Kidney capillary endothelial cell (primary cell): ENCODE data around the gene PPARA.

ENCODE experiments used
- DNase-seq: peaks from one replicate; pipeline ENCODE4 v3.0.0-alpha.2; 2018; ENCODE audit warnings: low spot score

PPARA gene

DNA sequence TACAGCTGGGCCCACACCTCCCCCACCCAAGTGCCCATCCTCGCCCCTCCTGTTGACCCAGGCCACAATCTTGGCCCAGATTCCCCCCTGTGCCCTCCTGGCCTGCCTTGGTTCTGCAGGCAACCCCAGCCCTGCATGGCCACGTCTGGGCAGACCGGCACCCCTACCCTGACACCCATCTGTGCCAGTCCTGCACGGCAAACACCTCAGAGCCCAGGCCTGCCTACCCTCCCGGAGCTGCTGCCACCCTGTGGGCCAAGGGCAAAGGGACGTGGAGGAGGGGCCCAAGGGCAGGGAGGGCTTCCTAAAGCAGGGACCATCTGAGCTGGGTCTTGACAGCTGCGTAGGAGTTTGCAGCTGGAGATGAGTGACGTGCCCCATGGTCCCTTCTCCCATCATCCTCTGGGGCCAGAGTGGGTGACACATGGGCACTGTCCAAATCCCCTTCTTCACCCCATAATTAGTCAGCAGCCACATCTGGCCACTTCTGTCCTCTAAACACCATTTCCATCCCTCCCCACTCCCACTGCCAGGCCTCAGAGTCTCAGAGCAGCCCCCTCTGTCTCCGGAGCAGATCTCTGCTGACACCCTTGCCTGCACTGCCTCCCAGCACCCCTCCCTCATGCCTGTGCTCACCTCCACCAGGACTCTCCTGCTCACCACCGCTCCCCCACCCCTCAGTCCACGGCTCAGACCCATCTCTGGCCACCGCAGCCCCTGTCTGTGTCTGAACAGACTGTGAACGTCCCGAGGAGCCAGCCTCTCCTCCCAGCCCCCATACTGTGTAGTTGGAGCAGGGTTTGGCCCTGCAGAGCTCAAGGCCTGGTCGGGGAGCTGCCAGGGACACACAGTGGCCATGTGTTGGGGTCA lies 35.6 kb upstream of the PPARA start:
- DNase-seq, result no peak

DNA sequence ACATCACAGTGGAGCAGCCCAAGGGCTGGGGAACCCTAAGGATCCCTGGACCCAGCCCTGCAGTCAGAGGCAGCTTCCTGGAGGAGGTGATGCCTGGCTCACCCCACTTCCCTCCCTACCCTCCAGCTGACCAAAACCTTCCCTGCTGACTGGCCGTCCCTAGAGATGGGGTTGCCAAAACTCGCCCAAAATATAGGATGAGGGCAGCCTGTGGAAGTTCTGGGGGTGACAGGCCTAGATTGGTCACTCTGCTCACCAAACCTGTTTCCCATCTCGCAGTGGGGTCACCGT lies 35.0 kb upstream of the PPARA start:
- DNase-seq, result no peak

DNA sequence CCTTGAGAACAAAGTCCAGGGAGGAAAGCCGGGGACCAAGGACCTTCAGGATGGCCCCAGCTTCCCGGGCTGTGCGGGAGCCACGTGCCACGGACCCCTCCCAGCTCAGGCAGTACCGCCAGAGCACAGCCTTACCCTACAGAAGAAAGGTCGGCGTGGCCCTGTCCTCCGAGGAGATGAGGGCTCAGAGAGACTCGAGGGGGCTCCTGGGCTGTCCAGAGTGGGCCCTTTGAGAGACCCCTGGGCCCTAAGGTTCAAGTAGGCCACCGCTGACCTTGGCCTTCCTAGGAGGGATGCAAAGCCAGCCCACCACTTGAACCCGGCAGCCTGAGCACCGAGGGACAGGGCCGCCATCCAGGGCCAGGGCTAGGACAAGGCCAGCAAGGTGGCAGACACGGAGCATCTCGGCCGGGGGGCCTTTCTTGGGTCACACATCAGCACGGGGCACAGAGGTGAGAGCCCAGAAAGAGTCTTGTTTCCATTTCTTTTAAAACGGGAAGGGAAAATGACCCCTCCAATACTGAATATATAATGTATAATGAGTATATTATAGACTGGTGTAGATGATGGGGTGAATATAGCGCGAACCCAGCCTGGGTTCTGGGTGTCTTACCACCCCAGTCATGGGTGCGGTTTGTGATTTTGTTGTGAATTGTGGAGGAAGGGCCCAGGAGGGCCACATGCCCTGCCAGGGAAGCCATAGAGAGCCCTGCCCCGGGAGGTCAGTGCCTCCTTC lies 34.4 kb upstream of the PPARA start:
- DNase-seq, result no peak

DNA sequence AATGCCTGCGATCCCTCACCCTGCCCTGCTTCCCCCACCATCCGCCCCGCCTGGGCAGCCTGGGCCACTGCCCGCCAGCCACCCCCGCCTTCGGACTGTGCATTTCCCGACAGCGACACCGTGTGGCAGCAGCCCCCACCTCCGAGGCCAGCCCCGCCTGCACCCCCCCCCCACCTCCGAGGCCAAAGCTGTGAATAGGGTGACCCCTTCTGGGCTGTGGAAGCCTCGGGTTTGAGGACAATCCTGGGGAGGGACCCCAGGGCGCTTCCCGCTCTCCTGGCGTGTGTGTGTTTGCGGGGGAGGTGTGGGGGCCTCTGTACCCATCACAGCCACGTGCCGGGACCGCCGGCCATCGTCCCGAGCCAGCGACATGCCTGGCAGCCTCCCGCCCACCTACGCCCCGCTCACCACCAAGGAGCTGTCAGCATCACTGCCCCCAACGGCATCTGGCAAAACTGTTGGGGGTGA lies 33.8 kb upstream of the PPARA start:
- DNase-seq, result peak; percentile 82

DNA sequence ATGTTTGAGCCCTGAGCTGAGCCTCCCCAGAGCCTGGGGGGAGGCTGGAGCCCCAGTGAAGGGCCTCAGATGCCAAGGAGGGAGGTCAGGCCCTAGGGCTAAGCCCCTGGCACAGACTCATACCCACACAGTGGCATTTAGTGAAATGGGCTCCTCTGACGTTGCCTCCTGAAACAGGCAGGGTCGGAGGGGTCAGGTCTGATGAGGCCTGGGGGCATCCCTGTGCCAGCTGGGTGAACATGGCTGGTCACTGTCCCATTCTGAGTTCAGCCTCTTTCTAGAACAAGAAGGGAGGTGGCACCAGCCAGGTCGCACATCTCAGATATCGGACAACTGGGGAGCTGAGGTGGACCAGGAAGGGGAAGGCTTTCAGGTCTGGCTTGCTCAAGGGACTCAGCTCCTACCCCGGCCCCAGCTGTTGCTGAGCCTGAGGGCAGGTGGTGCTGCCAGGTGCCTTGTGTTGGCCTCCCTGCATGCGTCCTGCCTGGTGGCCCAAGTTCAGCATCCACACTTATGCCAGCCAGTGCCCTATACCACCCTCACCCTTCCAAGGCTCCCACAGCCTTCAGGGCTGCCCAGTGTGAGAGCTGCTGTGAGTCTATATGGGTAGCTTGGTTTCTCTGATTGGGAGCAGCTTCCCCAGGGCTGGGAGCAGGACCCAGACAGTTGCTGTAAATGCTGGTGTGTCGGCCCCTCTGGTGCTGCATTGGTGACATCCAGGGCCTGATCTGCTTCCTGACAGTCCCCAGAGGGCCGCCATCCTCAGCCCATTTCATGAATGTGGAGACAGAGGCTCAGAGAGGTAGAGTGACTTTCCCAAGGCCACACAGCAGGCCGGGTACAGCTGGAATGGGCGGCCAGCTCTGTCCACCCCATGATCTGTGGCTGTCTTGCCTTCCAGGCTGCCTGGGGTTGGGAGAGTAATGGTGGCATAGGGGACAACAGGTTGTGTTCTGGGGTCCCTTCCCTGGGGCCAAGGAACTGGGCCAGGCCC lies 32.8 kb upstream of the PPARA start:
- DNase-seq, result no peak

DNA sequence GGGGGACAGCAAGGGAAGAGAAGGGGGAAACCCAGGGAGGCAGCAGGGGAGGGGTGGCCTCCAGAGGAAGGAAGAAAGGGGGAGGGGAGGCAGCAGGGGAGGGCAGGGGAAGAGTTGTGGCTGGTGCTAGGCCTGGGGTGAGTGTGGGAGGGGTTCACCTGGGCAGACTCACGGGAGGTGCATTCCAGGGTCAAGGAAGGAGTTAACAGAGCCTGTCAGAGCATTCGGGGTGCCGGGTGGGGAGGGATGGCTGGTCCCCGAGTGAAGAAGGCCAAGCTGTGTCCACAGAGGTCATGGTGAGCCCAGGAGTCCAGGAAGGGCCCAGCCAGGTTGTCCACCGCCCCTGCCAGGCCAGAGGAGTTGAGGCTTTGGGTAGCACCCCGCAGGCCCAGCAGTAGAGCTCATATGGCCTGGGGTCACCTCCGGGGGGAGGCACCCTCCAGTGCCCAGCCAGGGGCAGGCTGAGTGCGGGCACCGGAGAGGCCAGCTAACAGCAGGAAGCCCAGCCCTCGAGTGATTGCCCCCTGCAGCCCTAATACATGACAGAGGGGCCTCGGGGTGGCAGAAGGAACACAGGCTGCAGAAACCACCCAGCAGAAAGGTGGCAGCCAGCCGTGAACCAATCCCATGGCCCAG lies 31.1 kb upstream of the PPARA start:
- no peak for DNase-seq

DNA sequence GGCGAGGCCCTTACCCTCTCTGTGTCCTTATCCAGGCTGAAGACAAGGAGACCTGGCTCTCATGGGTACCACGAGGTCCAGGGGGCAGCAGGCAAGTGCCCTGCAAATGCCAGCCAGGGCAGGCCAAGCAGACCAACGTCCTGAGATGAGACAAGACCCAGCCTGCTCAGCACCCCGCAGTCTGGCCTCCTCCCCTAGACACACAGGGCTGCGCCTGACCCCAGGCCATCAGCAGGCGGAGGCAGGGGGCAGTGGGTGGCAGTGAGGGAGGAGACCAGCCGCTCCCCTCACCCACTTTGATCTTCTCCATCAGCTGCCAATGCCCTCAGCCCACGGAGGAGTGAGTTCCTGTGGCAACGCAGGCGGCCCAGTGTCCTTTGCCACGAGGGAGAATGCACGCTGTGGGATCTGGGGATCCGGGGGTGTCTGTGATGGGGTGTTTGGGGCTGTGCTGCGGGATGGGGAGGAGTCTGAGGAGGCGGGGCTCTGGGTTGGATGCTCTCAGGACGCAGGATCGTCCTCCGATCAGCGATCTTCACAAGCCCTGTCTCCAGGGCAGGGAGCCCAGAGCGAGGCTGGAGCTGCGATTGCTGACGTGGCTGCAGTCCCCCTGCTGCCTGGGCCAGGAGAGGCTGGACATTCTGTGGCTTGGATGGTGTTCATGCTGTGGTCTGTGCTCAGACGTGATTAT lies 30.5 kb upstream of the PPARA start:
- DNase-seq, result no peak

DNA sequence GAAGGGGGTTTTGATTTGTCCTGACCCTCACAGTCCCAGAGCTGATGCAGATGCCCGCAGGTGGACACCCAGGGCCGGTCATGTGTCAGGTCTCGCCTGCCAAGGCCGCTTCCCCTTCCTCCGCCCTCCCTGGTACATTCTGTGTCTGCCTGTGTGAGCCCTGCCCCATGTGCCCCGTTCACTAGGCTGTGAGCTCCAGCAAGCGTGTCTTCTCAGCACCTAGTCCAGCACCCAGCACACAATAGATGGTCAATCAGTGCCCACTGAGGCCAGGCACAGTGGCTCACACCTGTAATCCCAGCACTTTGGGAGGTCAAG lies 29.9 kb upstream of the PPARA start:
- no peak for DNase-seq

DNA sequence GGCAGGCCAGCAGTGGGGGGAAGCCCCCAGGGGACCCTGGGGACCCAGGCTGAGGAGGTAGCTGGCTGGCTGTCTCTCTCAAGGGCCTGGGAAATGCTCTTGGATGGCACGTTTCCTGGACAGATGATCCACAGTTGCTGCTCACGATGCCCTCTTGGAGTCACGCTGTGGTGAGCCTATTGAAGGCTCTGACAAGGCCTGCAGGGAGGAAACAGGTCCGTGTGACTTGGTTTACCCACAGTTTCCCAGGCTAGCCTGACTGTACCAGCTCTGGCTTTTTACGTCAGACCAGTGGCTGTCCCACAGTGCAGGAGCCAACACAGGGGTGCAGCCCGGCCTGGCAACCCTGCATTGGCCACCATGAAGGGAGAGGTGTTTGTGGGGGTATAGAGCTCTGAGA lies 29.2 kb upstream of the PPARA start:
- DNase-seq, result no peak

DNA sequence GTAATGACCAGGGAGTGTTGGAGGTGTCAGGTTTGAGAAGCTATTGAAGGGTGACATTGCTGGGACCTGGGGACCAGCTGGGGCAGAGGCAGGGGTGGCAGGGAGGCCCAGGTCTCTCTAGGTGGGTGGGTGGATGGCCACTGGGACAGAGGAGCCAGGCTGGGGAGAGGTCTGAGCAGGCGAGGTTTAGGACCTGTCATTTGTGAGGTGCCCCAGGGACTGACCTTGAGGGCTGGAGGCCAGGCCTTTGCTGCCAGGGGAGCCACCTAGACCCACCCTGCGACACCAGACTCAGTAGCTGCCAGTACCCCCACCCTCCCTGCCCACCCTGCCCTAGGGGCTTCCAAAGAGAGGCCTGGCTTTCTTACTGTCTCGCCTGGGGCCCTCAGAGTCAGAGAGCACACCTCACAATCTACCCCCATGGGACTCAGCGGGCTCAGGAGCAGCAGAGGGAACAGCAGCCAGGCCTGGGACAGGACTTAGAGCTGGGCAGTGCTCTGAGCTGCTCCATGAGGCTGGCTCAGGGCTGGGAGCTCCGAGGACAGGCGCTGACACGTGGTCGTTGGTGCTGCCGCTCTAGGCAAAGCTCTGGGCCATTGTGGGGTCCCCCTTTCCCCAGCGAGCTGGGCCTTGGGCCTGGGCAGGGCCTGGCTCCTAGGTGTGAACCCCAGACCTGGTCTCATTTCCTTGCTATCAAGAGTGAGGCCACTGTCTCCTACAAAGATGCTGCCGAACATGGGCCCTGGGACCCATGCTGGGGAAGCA lies 28.6 kb upstream of the PPARA start:
- DNase-seq, result no peak

DNA sequence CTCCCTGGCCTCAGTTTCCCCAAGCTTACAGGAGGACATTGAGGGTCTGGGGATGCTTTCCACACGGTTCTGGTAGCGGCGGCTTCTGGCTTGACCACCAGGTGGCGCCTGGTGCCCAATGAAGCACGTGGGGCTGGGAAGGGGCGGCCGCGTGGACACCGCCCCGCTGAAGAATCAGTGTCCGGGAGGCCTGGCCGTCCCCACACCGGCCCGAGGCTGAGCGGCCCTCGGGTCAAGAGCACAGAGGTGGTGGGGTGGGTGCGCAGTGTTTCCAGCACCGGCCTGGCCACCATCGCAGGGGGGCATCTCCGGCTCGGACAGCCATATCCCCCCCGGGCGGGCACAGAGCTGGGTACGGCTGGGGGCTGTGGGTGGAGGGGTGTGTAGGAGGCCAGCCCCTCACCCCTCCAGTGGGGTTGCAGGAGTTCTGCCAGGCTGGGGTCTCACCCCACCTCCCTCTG lies 27.8 kb upstream of the PPARA start:
- peak; percentile 63 for DNase-seq

DNA sequence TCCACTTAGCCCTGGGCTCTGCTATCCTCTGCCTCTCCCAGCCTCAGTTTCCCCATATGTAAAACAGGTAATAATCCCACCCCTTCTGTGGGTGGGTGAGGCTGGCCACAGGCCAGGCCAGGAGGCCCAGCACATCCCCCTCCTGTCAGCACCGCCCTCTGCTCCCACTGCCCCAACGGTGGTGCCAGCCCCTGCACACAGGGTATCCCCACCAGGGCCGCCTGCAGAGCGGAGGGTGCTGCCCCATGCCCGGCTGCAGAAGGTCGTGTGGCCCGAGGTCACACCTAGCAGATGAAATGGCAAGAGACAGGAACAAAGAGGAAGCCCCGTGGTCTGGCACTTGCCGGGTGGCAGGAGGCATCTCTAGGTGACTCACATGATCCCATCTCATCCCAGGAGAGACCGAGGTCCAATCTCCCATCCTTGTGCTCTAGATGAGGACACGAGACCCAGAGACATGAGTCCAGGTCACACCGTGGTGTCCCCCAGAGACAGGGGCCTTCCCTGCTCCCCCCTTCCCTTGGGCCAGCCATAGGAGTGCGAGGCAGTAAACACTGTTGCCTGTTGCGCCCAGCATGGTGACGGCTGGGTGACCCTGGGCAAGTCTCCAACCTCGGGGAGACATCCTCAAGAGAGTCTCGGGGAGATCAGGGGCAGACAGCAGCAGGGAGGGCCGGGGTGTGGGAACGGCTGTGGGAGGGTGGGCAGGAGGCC lies 27.2 kb upstream of the PPARA start:
- no peak for DNase-seq

DNA sequence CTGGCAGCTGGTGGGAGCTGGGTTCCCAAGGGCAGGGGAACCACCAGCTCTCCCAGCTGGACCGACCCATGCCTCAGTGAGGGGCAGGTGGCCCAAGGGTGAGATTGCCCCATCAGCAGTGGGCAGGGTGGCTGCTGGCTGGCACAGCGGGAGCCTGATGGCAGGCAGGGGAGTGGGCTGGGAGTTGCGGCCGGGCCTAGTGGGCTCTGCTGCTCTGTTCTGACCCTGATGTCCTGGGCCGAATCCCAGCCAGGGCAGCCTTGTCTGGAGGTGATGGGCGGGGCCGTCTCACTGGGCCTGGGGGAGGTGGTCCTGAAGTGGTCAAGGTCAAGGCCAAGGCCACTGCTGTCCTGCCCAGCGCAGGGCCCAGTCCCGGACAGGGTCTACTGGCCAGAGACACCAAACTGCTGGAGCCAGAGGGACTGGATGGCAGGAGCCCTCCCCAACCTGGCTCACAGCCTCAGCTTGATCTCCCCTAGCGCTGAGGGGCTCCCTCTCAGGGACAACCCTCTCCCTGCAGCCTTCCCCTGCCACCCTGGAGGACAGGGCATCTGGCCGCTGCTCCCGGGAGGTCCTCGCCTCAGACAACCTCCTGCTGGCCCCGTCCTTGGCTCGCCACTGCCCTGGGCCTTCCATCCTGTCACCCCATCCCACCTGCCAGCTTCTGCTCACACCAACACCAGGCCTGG lies 26.5 kb upstream of the PPARA start:
- no peak for DNase-seq

DNA sequence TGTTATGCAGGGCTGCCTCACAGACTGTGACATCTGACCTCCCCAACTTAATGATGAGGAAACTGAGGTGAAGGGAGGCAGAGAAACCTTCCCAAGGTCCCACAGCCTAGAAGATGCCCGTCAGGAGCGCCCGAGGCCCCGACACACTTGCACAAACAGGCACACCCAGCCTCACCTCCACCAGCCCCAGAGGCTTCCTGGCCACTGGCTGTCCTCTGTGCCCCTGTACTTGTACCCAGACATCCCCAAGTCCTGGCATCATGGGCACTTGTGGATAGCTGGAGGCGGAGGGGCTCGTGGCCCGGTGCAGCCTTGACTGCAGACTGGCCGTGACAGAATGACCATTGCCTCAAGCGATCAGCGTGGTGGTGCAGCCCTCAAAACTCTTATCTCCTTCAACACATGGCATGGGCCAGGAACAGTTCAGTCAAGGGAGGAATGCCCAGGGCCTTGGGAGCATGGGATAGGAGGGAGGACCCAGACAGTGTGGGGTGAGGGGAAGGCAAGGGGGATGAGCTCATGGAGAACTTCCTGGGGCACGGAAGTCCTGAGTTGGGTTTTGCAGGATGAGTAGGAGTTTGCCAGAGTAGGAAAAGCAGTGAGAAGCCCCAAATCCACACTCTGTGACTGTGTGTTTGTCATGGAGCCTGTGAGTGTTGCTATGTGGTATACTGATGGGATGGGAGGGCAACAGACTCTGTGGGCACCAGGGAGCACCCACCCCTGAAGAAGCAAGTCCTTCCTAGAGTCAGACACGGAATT lies 25.8 kb upstream of the PPARA start:
- no peak for DNase-seq

DNA sequence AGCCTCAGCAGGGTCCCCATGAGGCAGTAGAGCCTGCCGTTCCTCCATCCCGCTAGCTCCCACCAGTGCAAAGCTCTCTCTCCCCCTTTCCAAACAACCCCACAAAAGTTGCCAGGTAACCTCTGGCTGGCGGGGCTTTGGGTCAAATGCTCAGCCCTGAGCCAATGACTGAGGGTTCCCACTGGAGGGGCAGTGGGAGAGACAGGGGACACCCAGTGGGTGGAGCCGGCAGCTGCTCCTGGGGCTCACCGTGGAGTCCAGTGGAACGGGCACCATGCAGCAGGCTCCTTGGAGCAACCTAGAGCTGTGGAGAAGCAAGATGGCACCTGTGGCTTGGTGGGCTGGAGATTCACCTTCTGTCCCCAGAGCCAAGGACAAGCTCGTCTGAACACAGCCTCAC lies 25.0 kb upstream of the PPARA start:
- DNase-seq, result no peak

DNA sequence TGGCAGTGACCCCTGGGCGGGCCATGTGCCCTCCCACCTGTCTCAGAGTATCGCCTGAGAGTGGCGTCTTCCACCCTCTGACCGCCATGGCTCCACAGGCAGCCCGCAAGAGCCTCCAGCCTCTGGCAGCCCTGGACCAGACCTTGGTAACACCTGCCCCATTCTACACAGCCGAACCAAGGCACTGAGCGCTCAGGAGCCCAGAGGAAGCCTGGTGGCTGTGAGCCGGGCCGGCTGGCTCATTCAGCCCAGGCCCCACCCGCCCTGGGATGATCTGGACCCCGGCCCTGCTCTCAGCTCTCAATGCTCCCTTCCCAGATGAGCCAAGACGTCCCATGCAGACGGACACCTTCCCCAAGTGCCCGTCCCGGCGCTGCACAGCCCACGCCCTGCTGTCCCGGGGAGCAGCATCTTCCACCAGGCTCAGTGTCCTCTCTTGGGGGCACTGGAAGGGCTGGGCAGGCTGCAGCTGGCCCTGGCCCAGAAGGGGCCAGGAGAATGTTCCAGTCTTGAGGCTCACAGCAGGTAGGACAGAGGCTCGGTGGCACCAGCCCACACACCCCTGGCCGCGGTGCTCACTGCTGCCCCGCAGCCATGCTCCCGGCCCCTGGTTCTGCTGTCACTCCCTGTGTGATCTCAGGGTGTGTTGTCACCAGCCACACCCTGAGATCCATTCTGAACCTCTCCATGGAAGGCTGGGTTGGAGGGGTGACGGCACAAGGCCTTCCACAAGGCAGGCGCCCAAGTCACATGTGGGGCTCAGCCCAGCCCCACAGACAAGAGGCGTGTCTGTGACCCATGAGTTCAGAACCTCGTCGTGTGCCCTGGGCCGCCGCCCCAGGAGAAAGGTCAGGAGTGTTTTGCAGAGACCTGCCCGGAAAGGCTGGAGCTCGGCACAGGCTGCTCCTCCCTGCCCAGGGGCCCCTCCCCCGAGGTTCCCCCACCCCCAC lies 24.2 kb upstream of the PPARA start:
- no peak for DNase-seq

DNA sequence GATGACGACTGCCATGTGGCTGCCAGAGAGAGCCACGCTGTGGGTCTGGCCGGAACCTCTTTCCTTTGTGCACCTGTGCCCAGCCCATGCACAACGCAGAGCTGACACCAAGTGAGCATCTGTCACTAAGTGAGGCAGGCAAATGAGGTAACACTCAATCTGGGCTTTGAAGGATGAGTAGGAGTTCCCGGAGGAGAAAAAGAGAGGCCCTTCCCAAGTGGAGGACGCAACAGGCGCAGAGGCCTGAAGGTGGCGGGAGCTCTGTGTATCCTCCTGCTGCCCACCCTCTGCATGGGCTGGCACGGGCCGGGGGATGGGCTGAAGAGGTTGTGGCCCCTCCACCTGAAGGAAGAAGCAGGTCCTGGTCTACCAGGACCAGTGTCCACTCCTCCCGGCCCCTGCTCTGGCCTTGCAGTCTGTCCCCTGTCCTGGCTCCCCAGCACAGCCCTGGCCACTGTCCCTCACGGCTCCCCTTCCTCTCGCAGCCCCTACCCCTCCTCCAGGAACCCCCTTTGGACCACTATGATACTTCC lies 23.4 kb upstream of the PPARA start:
- DNase-seq, result no peak
